Measurements from ENCODE around the gene SIGLEC8.

The SIGLEC8 gene

GRCh38 chr19:51480590-51480989 is 22.3 kb upstream of the SIGLEC8 start:
- Histone ChIP-seq H3K4me1 (ENCODE audit: insufficient read depth, poor library complexity, severe bottlenecking) (no peaks in the 10 kb centered on the region), H3K27me3 (ENCODE audit: insufficient read depth, poor library complexity, severe bottlenecking) (no peaks in the 10 kb centered on the region), H3K27ac (ENCODE audit: poor library complexity, severe bottlenecking) (no peak overlapping the region), H3K36me3 (ENCODE audit: low read depth) (no peaks in the 10 kb centered on the region), H3K4me3 (ENCODE audit: severe bottlenecking) (no peak overlapping the region), H3K9me3 (ENCODE audit: severe bottlenecking) (no peaks in the 10 kb centered on the region)
- no peak for TF ChIP-seq CTCF (IDR thresholded peaks at IDR 0.05; ENCODE audit: poor library complexity, severe bottlenecking)
- no peak for ATAC-seq (ENCODE audit: low read depth)
- no peak for DNase-seq (ENCODE audit: low spot score)

- Histone ChIP-seq H3K4me3 (ENCODE audit: severe bottlenecking) (no peak overlapping the region), H3K9me3 (ENCODE audit: severe bottlenecking) (no peaks in the 10 kb centered on the region), H3K36me3 (ENCODE audit: low read depth) (no peaks in the 10 kb centered on the region), H3K27me3 (ENCODE audit: insufficient read depth, poor library complexity, severe bottlenecking) (no peaks in the 10 kb centered on the region), H3K4me1 (ENCODE audit: insufficient read depth, poor library complexity, severe bottlenecking) (no peaks in the 10 kb centered on the region), H3K27ac (ENCODE audit: poor library complexity, severe bottlenecking) (no peak overlapping the region)
- ATAC-seq (ENCODE audit: low read depth): no peak
- DNase-seq (ENCODE audit: low spot score): no peak
- no peak for TF ChIP-seq CTCF (IDR thresholded peaks at IDR 0.05; ENCODE audit: poor library complexity, severe bottlenecking)
Measured at GRCh38 chr19:51479531-51480331, 21.5 kb upstream of the SIGLEC8 start.

GRCh38 chr19:51478381-51479234 is 20.4 kb upstream of the SIGLEC8 start, which contains the start of gene CEACAM18:
Gene CEACAM18, plus strand, starts transcription at chr19:51478539.
- ATAC-seq (ENCODE audit: low read depth) (no peak), DNase-seq (ENCODE audit: low spot score) (no peak)
- no peaks in the 10 kb centered on the region for H3K27me3 ChIP-seq (ENCODE audit: insufficient read depth, poor library complexity, severe bottlenecking)
- H3K27ac ChIP-seq (ENCODE audit: poor library complexity, severe bottlenecking): no peak within 1 kb of the TSS
- H3K9me3 ChIP-seq (ENCODE audit: severe bottlenecking): no peaks in the 10 kb centered on the region
- no peak within 1 kb of the TSS for H3K4me3 ChIP-seq (ENCODE audit: severe bottlenecking)
- H3K36me3 ChIP-seq (ENCODE audit: low read depth): no peaks in the 10 kb centered on the region
- no peaks in the 10 kb centered on the region for H3K4me1 ChIP-seq (ENCODE audit: insufficient read depth, poor library complexity, severe bottlenecking)
- no peak for TF ChIP-seq CTCF (IDR thresholded peaks at IDR 0.05; ENCODE audit: poor library complexity, severe bottlenecking)

GRCh38 chr19:51477344-51477743 is 19.1 kb upstream of the SIGLEC8 start:
- no peaks in the 10 kb centered on the region for H3K9me3 ChIP-seq (ENCODE audit: severe bottlenecking)
- H3K27ac ChIP-seq (ENCODE audit: poor library complexity, severe bottlenecking): no peak overlapping the region

More at GRCh38 chr19:51477344-51477743, 19.1 kb upstream of the SIGLEC8 start:
- DNase-seq (ENCODE audit: low spot score): no peak
- H3K27me3 ChIP-seq (ENCODE audit: insufficient read depth, poor library complexity, severe bottlenecking): peaks cover 4% of the 10 kb centered on the region
- TF ChIP-seq CTCF (IDR thresholded peaks at IDR 0.05; ENCODE audit: poor library complexity, severe bottlenecking): no peak
- ATAC-seq (ENCODE audit: low read depth): no peak
- H3K4me1 ChIP-seq (ENCODE audit: insufficient read depth, poor library complexity, severe bottlenecking): no peaks in the 10 kb centered on the region
- H3K4me3 ChIP-seq (ENCODE audit: severe bottlenecking): no peak overlapping the region
- H3K36me3 ChIP-seq (ENCODE audit: low read depth): no peaks in the 10 kb centered on the region
